Ectodermal cell (in vitro differentiated cells): ENCODE results near the gene TPO.
"Not testable (repeated sequence)": the region's sequence is repeated elsewhere in the genome, so short reads cannot be mapped to it uniquely, and the experiment has no call there.

ENCODE experiments used
- H3K27ac ChIP-seq: 2 replicates; pipeline ENCODE4 v1.7.0; 2013; ENCODE audit warnings: mild to moderate bottlenecking, low read depth, low read length; ENCODE audit not compliant: insufficient read depth, poor library complexity, severe bottlenecking
- H3K27me3 ChIP-seq: 2 replicates; pipeline ENCODE4 v1.7.0; 2013; ENCODE audit warnings: mild to moderate bottlenecking, low read length; ENCODE audit not compliant: insufficient read depth, control insufficient read depth, poor library complexity, severe bottlenecking
- H3K36me3 ChIP-seq: one replicate; pipeline ENCODE4 v1.7.0; 2013; ENCODE audit warnings: low read length; ENCODE audit not compliant: control insufficient read depth, insufficient read depth
- H3K4me1 ChIP-seq: one replicate; pipeline ENCODE4 v1.7.0; 2013; ENCODE audit warnings: low read length; ENCODE audit not compliant: control insufficient read depth, insufficient read depth
- H3K4me3 ChIP-seq: 2 replicates; pipeline ENCODE4 v1.7.0; 2013; ENCODE audit warnings: low read depth, low read length, control low read depth; ENCODE audit not compliant: insufficient read depth
- H3K9me3 ChIP-seq: 2 replicates; pipeline ENCODE4 v1.7.0; 2013; ENCODE audit warnings: mild to moderate bottlenecking, low read length, moderate library complexity; ENCODE audit not compliant: control insufficient read depth
- WGBS, 2 experiments: methylation state at CpG; one replicate each; pipeline ENCODE4 v1.1.7; 2013; ENCODE audit warnings: missing lambda C conversion rate in 2 of 2; 5-methylcytosine and 5-hydroxymethylcytosine counted together

The TPO gene

GRCh38 chr2:1563084-1563857, 150.0 kb downstream of the TPO start:
- Histone ChIP-seq H3K9me3 (no peaks in the 10 kb centered on the region), H3K27ac (no peak overlapping the region), H3K36me3 (no peaks in the 10 kb centered on the region), H3K27me3 (no peaks in the 10 kb centered on the region), H3K4me1 (no peaks in the 10 kb centered on the region), H3K4me3 (no peak overlapping the region)
- WGBS, 2 experiments, result 94 to 96% methylated on average over 32 of the region's 32 CpGs

GRCh38 chr2:1563943-1564891, 151.0 kb downstream of the TPO start:
- no peaks in the 10 kb centered on the region for H3K4me1 ChIP-seq
- H3K27ac ChIP-seq, result no peak overlapping the region
- H3K9me3 ChIP-seq, result no peaks in the 10 kb centered on the region
- no peaks in the 10 kb centered on the region for H3K27me3 ChIP-seq
- 93 to 95% methylated on average over 23 of the region's 23 CpGs for WGBS, 2 experiments
- no peak overlapping the region for H3K4me3 ChIP-seq
- no peaks in the 10 kb centered on the region for H3K36me3 ChIP-seq

GRCh38 chr2:1567556-1568344, 154.5 kb downstream of the TPO start:
- Histone ChIP-seq H3K36me3 (no peaks in the 10 kb centered on the region), H3K4me3 (no peak overlapping the region)
- 95% methylated on average over 34 of the region's 34 CpGs for WGBS, 2 experiments

DNA sequence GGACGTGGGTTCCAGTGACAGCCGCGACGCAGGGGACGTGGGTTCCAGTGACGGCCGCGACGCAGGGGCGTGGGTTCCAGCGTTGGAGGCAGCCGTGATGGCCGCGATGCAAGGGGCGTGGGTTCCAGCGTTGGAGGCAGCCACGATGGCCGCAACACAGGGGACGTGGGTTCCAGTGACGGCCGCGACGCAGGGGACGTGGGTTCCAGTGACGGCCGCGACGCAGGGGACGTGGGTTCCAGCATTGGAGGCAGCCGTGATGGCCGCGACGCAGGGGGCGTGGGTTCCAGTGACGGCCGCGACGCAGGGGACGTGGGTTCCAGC, 155.0 kb downstream of the TPO start:
- H3K27me3 ChIP-seq, H3K9me3 ChIP-seq, H3K4me1 ChIP-seq, H3K4me3 ChIP-seq, H3K36me3 ChIP-seq, H3K27ac ChIP-seq: not testable (repeated sequence)
- 96% methylated on average over 39 of the region's 39 CpGs for WGBS, 2 experiments

More at GRCh38 chr2:1567556-1568344, 154.5 kb downstream of the TPO start:
- H3K4me1 ChIP-seq, result no peaks in the 10 kb centered on the region
- no peaks in the 10 kb centered on the region for H3K27me3 ChIP-seq
- no peaks in the 10 kb centered on the region for H3K9me3 ChIP-seq
- H3K27ac ChIP-seq, result no peak overlapping the region

DNA sequence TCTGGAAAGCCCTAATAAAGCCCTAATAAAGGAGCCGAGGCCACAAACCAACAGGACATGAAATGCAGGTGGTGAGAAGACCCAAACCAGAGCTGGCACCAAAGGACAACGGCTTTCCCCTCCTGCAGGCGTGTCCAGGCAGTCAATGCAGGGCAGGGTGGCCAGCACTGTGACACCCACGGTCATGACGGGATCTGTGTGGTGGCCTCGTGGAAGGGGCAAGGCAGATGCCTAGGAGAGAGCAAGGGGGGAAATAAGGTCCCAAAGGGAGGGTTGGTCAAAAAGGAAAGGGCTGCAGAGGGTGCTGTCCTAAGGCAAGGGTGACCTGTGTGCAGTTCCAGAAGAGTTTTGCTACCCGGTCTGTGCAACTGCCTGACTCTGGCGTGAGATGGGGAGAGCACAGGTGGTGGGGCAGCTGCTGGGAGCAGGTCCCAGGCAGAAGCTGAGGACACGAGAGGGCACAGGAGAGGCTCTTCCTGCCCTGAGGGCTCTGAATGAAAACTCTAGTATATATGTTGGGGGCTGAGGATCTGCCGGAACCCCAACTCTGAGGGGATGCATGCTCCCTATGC, 156.7 kb downstream of the TPO start:
- WGBS, 2 experiments, result 91 to 93% methylated on average over 10 of the region's 10 CpGs
- H3K36me3 ChIP-seq, result no peaks in the 10 kb centered on the region
- no peaks in the 10 kb centered on the region for H3K4me1 ChIP-seq
- no peak overlapping the region for H3K4me3 ChIP-seq
- no peaks in the 10 kb centered on the region for H3K27me3 ChIP-seq
- H3K9me3 ChIP-seq, result no peaks in the 10 kb centered on the region
- no peak overlapping the region for H3K27ac ChIP-seq

DNA sequence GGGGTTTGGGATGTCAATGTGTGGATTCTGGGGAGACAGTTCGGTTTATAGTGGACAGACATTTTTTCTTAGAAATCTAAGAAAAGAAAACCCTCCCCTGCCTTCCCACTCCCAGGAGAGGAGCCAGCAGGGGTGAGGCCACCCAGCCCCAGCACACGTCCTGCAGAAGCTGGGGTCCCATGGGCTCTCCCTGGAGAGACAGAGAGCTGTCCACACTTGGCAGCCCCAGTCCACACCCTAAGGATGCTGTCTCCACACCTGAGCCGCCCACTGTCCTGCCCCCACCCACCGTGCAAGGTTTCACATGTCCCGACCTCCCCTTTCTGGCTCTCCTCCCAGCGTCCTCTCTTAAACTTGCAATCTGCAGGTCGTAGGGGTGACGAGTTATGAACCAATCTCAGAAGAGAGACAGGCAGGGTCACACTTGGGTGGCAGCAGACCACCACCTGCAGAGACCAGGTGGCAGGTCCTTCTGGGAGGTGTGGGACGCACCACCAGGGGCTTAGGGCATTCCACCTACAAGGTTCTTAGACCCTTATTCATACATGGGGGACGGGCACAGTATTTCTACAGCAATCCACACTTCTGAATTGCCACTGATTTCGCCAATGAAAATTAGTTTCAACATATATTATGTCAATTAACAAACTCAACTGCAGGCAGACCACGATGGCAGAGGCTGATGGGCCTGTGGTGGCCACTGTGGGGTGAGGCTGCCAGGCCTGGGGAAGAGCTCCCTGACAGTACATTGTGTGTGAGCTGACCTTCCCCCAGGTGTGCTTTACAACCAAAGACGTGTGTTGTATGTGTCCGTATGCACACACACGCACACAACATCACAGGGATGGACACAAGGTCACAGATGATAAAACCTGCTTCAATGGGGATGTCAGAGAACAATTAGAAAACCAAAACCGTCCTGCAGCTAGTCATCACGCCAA, 158.5 kb downstream of the TPO start:
- Histone ChIP-seq H3K4me3 (no peak overlapping the region), H3K9me3 (no peaks in the 10 kb centered on the region), H3K27me3 (no peaks in the 10 kb centered on the region), H3K27ac (no peak overlapping the region), H3K36me3 (no peaks in the 10 kb centered on the region), H3K4me1 (no peaks in the 10 kb centered on the region)
- 90 to 93% methylated on average over 17 of the region's 17 CpGs for WGBS, 2 experiments

GRCh38 chr2:1572638-1573037, 159.4 kb downstream of the TPO start:
- Histone ChIP-seq H3K4me3 (no peak overlapping the region), H3K9me3 (no peaks in the 10 kb centered on the region), H3K27me3 (no peaks in the 10 kb centered on the region), H3K27ac (no peak overlapping the region), H3K36me3 (no peaks in the 10 kb centered on the region), H3K4me1 (no peaks in the 10 kb centered on the region)
- 94% methylated on average over 10 of the region's 10 CpGs for WGBS, 2 experiments

- Histone ChIP-seq H3K4me3 (no peak overlapping the region), H3K9me3 (no peaks in the 10 kb centered on the region), H3K27me3 (no peaks in the 10 kb centered on the region), H3K36me3 (no peaks in the 10 kb centered on the region), H3K27ac (no peak overlapping the region), H3K4me1 (peaks cover 2% of the 10 kb centered on the region)
- 93 to 94% methylated on average over 5 of the region's 5 CpGs for WGBS, 2 experiments
These were observed 164.6 kb downstream of the TPO start for GRCh38 chr2:1577846-1578245.

GRCh38 chr2:1581257-1581964, 168.1 kb downstream of the TPO start:
- H3K9me3 ChIP-seq, H3K36me3 ChIP-seq, H3K4me1 ChIP-seq, H3K27me3 ChIP-seq, H3K4me3 ChIP-seq, H3K27ac ChIP-seq: not testable (repeated sequence)
- 88 to 91% methylated on average over 19 of the region's 19 CpGs for WGBS, 2 experiments
